ENCODE data around the gene GLP1R. TPM values are rescaled to one million over a fixed set of nuclear protein-coding genes. Genes with fewer than 3 reads are reported as not detected.
A peak's percentile ranks its signal among the peaks of the same experiment; 100 is the strongest.

GLP1R gene
- total and polyA plus RNA-seq, 3 experiments from 2014 or later = not detected

DNA sequence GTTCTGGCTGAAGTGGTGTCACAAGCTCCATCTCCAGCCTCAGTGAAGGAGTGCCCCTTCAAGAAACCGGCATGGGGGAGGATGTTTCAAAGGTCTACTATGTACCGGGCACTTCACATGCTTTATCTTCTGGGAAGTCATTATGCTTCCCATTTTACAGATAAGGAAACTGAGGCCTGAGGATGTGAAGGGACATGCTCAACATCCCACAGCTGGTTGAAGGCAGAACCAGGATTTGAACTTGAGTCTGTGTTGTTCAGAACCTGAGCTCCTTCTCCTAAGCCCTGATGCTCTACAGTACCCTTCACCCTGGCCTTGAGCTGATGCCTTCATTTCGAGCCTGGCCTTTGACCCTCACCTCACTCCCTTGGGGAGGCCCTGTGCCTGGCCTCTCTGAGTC is 13.0 kb downstream of the GLP1R start:
- CTCF ChIA-PET = no interaction called here
- no peak overlapping the region for H3K4me3 ChIP-seq (ENCODE audit: low read length)
- no peak overlapping the region for H3K27ac Mint-ChIP-seq
- no peaks in the 10 kb centered on the region for H3K36me3 ChIP-seq (ENCODE audit: insufficient read depth, low read length)
- no peaks in the 10 kb centered on the region for H3K9me3 ChIP-seq (ENCODE audit: low read length)
- no peak overlapping the region for H3K4me3 Mint-ChIP-seq
- no peaks in the 10 kb centered on the region for H3K4me1 ChIP-seq (ENCODE audit: insufficient read depth, low read length)
- no peaks in the 10 kb centered on the region for H3K9me3 Mint-ChIP-seq
- H3K27ac ChIP-seq (ENCODE audit: low read depth, low read length) = no peak overlapping the region
- H3K27me3 ChIP-seq (ENCODE audit: insufficient read depth, low read length, poor library complexity, severe bottlenecking) = peaks cover 4% of the 10 kb centered on the region
- POLR2A ChIA-PET = no interaction called here
- no peak for DNase-seq
- no peaks in the 10 kb centered on the region for H3K36me3 Mint-ChIP-seq
- H3K4me1 Mint-ChIP-seq = no peaks in the 10 kb centered on the region
- H3K27me3 Mint-ChIP-seq = peaks cover 16 to 39% of the 10 kb centered on the region in 2 donors

DNA sequence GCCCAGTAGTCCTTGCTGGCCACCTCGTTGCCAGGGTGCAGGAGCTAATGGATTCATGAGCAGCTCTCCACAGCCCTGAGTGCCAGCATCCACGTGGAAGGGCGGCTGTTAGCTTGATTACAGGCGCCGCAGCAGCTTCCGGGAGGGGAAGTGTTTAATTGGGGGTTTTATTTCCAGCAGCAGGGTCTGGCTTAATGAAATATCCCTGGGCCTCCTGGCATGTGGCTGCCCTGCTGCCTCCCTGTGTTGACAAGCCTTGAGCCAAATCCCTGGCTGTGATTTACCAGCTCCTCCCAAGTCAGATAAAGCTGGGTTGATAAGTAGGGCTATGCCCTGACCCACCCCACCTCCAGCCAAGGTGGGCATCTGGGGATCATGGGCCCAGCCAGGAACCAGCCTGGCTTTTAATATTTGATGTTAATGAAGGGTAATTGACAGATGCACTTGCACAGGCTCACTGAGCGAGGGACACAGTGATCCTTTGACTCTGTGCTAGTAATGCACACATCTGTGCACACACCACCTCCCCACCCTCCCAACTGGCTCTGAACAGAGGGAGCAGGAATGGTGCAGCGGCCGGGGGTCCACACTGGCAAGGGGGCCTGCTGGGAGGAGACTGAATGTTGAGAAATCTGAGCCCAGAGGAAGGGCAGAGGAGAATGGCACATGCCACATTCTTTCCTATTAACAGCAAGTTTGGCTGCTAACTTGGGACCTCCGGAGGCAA is 13.6 kb downstream of the GLP1R start:
- peaks cover 4% of the 10 kb centered on the region for H3K27me3 ChIP-seq (ENCODE audit: insufficient read depth, low read length, poor library complexity, severe bottlenecking)
- no peaks in the 10 kb centered on the region for H3K9me3 ChIP-seq (ENCODE audit: low read length)
- no peak overlapping the region for H3K4me3 ChIP-seq (ENCODE audit: low read length)
- DNase-seq = no peak
- H3K27ac ChIP-seq (ENCODE audit: low read depth, low read length) = no peak overlapping the region
- H3K27ac Mint-ChIP-seq = no peak overlapping the region
- H3K36me3 Mint-ChIP-seq = no peaks in the 10 kb centered on the region
- H3K27me3 Mint-ChIP-seq = peaks cover 19 to 36% of the 10 kb centered on the region in 2 donors
- ChIA-PET POLR2A (no interaction called here), CTCF (no interaction called here)
- H3K36me3 ChIP-seq (ENCODE audit: insufficient read depth, low read length) = no peaks in the 10 kb centered on the region
- H3K4me3 Mint-ChIP-seq = no peak overlapping the region
- H3K4me1 Mint-ChIP-seq = no peaks in the 10 kb centered on the region
- no peaks in the 10 kb centered on the region for H3K9me3 Mint-ChIP-seq
- H3K4me1 ChIP-seq (ENCODE audit: insufficient read depth, low read length) = no peaks in the 10 kb centered on the region

DNA sequence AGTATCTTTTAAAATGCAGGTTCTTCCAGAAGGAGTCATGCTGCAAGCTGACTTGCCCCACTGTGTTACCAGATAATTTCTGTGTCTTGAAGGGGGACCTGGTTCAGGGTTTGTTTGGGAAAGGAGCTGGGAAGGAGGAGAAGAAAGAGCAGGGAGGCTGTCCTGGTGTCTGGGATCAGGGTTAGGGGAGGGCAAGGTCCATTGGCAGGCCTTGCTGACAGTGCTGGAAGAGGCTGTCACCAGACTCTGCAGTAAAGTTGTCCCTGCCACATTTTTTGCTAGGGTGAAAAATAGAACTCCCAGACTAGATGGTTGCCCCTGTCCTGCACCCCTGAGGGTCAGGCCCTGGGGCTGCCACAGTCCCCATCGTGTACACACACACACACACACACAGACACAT is 14.9 kb downstream of the GLP1R start:
- ChIA-PET POLR2A (no interaction called here), CTCF (no interaction called here)
- Histone ChIP-seq H3K4me3 (ENCODE audit: low read length) (no peak overlapping the region), H3K36me3 (ENCODE audit: insufficient read depth, low read length) (no peaks in the 10 kb centered on the region), H3K9me3 (ENCODE audit: low read length) (no peaks in the 10 kb centered on the region), H3K27me3 (ENCODE audit: insufficient read depth, low read length, poor library complexity, severe bottlenecking) (peaks cover 4% of the 10 kb centered on the region), H3K27ac (ENCODE audit: low read depth, low read length) (no peak overlapping the region), H3K4me1 (ENCODE audit: insufficient read depth, low read length) (no peaks in the 10 kb centered on the region)
- Mint-ChIP-seq H3K27ac (peak overlapping the region in 1 of 8 donors; percentile 21), H3K9me3 (no peaks in the 10 kb centered on the region), H3K27me3 (peaks cover 19 to 29% of the 10 kb centered on the region in 2 donors), H3K4me3 (no peak overlapping the region), H3K4me1 (no peaks in the 10 kb centered on the region), H3K36me3 (no peaks in the 10 kb centered on the region)
- no peak for DNase-seq

DNA sequence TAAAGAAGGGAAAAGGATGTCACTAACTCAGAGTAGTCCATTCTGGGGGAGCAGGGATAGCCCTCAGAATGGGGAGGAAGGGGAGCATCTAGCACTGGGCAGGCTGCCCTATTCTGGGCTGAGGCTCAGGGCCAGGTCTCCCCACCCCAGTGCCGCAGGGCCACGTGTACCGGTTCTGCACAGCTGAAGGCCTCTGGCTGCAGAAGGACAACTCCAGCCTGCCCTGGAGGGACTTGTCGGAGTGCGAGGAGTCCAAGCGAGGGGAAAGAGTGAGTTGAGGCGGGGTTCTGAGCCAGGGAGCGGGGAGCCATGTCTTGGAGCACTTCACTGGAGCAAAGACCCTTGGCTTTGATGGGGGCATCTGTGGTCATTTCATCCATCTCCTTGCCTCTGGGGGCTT is 17.0 kb downstream of the GLP1R start:
- no peaks in the 10 kb centered on the region for H3K4me1 Mint-ChIP-seq
- ChIA-PET CTCF (no interaction called here), POLR2A (no interaction called here)

GRCh38 chr6:39068391-39068790 is 19.8 kb downstream of the GLP1R start:
- Mint-ChIP-seq H3K27me3 (peaks cover 15 to 26% of the 10 kb centered on the region in 2 donors), H3K27ac (no peak overlapping the region), H3K36me3 (no peaks in the 10 kb centered on the region), H3K4me1 (no peaks in the 10 kb centered on the region), H3K9me3 (no peaks in the 10 kb centered on the region), H3K4me3 (no peak overlapping the region)
- Histone ChIP-seq H3K27me3 (ENCODE audit: insufficient read depth, low read length, poor library complexity, severe bottlenecking) (peaks cover 4% of the 10 kb centered on the region), H3K4me1 (ENCODE audit: insufficient read depth, low read length) (no peaks in the 10 kb centered on the region), H3K27ac (ENCODE audit: low read depth, low read length) (no peak overlapping the region), H3K9me3 (ENCODE audit: low read length) (no peaks in the 10 kb centered on the region), H3K4me3 (ENCODE audit: low read length) (no peak overlapping the region), H3K36me3 (ENCODE audit: insufficient read depth, low read length) (no peaks in the 10 kb centered on the region)
- POLR2A ChIA-PET = no interaction called here
- DNase-seq = no peak
- CTCF ChIA-PET = no interaction called here

More for the DNA sequence above, 17.0 kb downstream of the GLP1R start:
- no peak for DNase-seq
- Mint-ChIP-seq H3K4me3 (no peak overlapping the region), H3K36me3 (no peaks in the 10 kb centered on the region), H3K27ac (no peak overlapping the region), H3K9me3 (no peaks in the 10 kb centered on the region), H3K27me3 (peaks cover 17 to 30% of the 10 kb centered on the region in 2 donors)
- Histone ChIP-seq H3K27ac (ENCODE audit: low read depth, low read length) (no peak overlapping the region), H3K9me3 (ENCODE audit: low read length) (no peaks in the 10 kb centered on the region), H3K36me3 (ENCODE audit: insufficient read depth, low read length) (no peaks in the 10 kb centered on the region), H3K4me3 (ENCODE audit: low read length) (no peak overlapping the region), H3K27me3 (ENCODE audit: insufficient read depth, low read length, poor library complexity, severe bottlenecking) (peaks cover 4% of the 10 kb centered on the region), H3K4me1 (ENCODE audit: insufficient read depth, low read length) (no peaks in the 10 kb centered on the region)

GRCh38 chr6:39072830-39073229 is 24.2 kb downstream of the GLP1R start:
- H3K27ac Mint-ChIP-seq = no peak overlapping the region
- ChIA-PET CTCF (no interaction called here), POLR2A (no interaction called here)
- no peaks in the 10 kb centered on the region for H3K36me3 Mint-ChIP-seq
- H3K9me3 Mint-ChIP-seq = no peaks in the 10 kb centered on the region
- Histone ChIP-seq H3K27ac (ENCODE audit: low read depth, low read length) (no peak overlapping the region), H3K4me3 (ENCODE audit: low read length) (no peak overlapping the region), H3K9me3 (ENCODE audit: low read length) (no peaks in the 10 kb centered on the region), H3K36me3 (ENCODE audit: insufficient read depth, low read length) (no peaks in the 10 kb centered on the region), H3K4me1 (ENCODE audit: insufficient read depth, low read length) (no peaks in the 10 kb centered on the region), H3K27me3 (ENCODE audit: insufficient read depth, low read length, poor library complexity, severe bottlenecking) (no peaks in the 10 kb centered on the region)
- peaks cover 0 to 20% of the 10 kb centered on the region in 2 donors for H3K27me3 Mint-ChIP-seq
- no peaks in the 10 kb centered on the region for H3K4me1 Mint-ChIP-seq
- DNase-seq = no peak
- H3K4me3 Mint-ChIP-seq = no peak overlapping the region

- H3K4me1 Mint-ChIP-seq = no peaks in the 10 kb centered on the region
- no peaks in the 10 kb centered on the region for H3K36me3 ChIP-seq (ENCODE audit: insufficient read depth, low read length)
- no peak overlapping the region for H3K27ac Mint-ChIP-seq
- no peaks in the 10 kb centered on the region for H3K9me3 ChIP-seq (ENCODE audit: low read length)
- H3K4me1 ChIP-seq (ENCODE audit: insufficient read depth, low read length) = no peaks in the 10 kb centered on the region
- H3K27me3 Mint-ChIP-seq = peaks cover 1 to 20% of the 10 kb centered on the region in 2 donors
- H3K36me3 Mint-ChIP-seq = no peaks in the 10 kb centered on the region
- no peak overlapping the region for H3K4me3 Mint-ChIP-seq
- DNase-seq = no peak
- H3K9me3 Mint-ChIP-seq = no peaks in the 10 kb centered on the region
- POLR2A ChIA-PET = no interaction called here
- H3K27me3 ChIP-seq (ENCODE audit: insufficient read depth, low read length, poor library complexity, severe bottlenecking) = no peaks in the 10 kb centered on the region
- CTCF ChIA-PET = no interaction called here
- H3K27ac ChIP-seq (ENCODE audit: low read depth, low read length) = no peak overlapping the region
- no peak overlapping the region for H3K4me3 ChIP-seq (ENCODE audit: low read length)
Measured at GRCh38 chr6:39073471-39074355, 25.1 kb downstream of the GLP1R start.

- ChIA-PET POLR2A (no interaction called here), CTCF (no interaction called here)
- no peaks in the 10 kb centered on the region for H3K36me3 Mint-ChIP-seq
- Histone ChIP-seq H3K9me3 (ENCODE audit: low read length) (no peaks in the 10 kb centered on the region), H3K27me3 (ENCODE audit: insufficient read depth, low read length, poor library complexity, severe bottlenecking) (no peaks in the 10 kb centered on the region), H3K36me3 (ENCODE audit: insufficient read depth, low read length) (no peaks in the 10 kb centered on the region), H3K4me1 (ENCODE audit: insufficient read depth, low read length) (no peaks in the 10 kb centered on the region), H3K4me3 (ENCODE audit: low read length) (no peak overlapping the region), H3K27ac (ENCODE audit: low read depth, low read length) (no peak overlapping the region)
- H3K9me3 Mint-ChIP-seq = no peaks in the 10 kb centered on the region
- no peaks in the 10 kb centered on the region for H3K4me1 Mint-ChIP-seq
- H3K27me3 Mint-ChIP-seq = peaks cover 1 to 20% of the 10 kb centered on the region in 2 donors
- H3K4me3 Mint-ChIP-seq = peak overlapping the region in 1 of 7 donors; percentile 36
- H3K27ac Mint-ChIP-seq = no peak overlapping the region
- no peak for DNase-seq
Measured at GRCh38 chr6:39074486-39074885, 25.9 kb downstream of the GLP1R start.

Measured in CD8-positive, alpha-beta memory T cell (primary cell).